Activated CD4-positive, CD25-positive, alpha-beta regulatory T cell treated with anti-CD3 and anti-CD28 coated beads, Interleukin-2, amount 50 U/mL, for 16 hours (primary cell): ENCODE measurements around the gene C3orf49.

Experiments used
- DNase-seq: peaks from one replicate; pipeline ENCODE4 v3.0.0-alpha.2; 2020; ENCODE audit warnings: low read depth, low spot score

The C3orf49 gene, protein sequence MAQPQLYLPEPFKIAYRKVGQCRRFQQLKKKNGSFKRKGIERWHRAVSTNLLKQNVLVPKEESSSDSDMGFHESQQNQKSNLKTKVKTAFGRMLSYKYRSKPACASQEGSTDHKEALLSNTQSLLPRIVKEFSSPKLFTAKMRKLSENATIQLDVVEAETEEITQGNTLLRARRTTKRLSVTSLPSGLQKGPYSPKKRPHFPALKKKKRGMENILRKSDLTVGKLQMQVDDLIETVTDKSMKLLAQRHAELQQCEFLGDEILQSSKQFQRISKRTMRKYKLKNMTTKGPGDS

DNA sequence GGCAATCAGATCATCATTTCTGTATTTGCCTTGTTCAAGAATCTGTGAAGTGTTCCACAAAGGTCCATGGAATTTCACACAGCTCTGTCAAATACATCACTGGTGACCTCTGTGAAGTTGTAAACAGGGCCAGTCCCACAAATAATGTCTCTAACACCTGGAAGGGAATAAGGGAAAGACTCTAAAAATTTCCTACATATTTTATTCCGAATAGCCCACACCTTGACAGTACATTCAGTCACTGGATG lies at the start of gene C3orf49:
C3orf49 (plus strand) TSS at position 149 of the 248 bp plus-strand sequence. CDS start 173 bp downstream, outside the sequence.
- no peak for DNase-seq

DNA sequence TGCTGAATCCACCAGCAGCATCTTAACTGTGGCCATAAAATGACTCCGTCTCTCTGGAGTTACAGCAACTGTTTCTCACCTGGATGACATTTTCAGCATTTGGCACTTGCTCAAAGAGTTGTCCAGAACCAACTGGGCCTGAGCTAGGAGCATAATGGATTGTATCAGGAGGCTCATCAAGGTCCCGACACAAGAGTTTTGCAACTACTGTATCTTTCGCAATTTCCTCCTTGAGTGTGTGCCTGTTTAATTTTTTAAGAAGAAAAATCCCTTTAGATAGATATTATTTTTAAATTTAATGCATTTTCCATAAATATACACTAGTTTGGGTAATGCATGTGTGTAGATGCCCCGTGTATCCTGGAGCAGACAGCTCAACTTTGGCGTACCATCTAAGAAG lies 44.3 kb upstream of the C3orf49 start:
- DNase-seq, result no peak

DNA sequence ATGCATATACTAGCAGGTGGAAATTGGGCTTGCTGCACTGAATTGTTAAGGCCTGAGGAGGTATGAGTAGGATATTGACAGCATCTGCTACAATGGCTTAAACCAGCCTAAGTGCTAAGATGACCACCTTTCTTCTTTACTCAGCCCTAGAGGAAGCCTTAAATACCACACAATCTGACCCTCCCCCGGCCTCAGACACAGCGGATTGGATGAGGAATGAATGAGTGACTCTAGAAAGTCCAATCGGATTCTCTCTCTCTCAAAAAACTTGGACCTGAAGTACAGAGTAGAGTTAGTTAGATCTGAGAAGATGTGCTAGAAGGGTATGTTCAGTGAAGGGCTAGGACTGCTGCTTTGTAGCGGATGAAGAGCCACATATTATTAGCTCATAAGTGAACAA lies 39.9 kb upstream of the C3orf49 start:
- DNase-seq, result no peak

DNA sequence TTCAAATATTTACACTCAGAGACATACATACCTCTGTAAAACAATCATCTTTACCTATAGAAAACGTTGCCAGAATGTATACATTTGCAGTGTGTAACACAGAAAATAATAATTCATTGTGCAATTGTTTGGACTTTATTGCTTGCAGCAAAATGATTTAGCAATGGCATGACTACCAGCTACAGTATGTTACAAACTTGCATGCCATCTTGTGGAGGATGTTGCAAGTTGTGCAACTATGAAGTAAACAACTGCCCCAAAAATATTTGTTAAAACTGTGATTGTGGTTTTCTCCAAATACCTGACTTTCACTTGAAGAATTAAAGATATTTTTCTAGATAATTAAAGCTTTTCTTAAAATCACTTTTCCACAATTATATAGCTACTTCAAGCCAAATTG lies 27.1 kb upstream of the C3orf49 start:
- DNase-seq, result no peak

DNA sequence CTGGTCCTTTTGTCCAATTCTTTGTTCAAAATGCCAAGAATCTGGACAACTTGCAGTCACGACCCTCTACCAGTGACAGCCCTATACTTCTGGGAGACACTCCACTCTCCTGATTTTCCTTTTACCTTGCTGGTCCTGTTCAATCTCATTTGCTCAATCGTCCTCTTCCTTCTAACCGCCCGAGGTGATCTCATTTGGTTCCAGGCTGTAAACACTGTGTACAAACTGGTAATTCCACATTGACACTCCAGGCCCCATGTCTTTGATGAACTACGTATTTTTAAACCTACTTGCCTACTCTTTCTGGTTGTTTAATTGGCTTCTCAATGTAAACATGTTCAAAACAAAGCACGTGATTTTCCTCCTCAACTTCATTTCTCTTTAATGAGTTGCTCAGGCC lies 23.7 kb upstream of the C3orf49 start:
- no peak for DNase-seq

DNA sequence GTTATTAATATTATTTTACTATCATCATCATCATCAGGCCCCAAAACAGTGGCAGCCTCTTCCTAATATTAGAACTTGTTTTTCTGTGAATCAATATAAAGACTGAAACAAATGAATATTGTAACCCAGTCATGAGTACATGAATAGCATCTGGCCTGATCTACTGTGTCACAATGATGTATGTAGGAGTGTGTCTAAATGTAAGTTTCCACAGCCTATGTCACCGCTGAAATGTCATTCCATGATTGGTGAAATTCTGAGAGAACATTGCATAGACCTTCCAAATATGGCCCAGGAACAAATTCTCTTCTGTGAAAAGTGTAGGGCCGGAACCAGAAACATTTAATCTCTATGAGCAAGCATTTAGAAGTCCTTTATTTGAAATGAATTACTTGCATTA lies 20.6 kb upstream of the C3orf49 start:
- DNase-seq, result no peak

DNA sequence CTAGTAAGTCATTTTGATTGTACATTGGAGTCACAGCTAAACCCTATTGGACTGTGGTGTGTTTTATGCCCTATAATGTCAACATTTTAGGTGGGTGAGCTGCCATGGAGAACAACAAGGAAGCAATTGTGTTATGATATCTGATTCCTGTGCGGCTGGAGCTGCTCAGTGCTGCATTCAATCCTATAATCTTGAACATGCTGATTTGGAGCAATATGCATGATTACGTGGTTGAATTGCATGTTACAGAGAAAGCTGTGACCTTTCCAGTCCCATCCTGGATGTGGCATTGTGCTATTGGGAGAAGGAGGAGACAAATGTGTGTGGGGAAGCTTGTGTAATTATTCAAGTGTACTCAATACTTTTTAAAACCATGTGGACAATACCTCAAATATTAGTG lies 20.1 kb upstream of the C3orf49 start:
- no peak for DNase-seq

DNA sequence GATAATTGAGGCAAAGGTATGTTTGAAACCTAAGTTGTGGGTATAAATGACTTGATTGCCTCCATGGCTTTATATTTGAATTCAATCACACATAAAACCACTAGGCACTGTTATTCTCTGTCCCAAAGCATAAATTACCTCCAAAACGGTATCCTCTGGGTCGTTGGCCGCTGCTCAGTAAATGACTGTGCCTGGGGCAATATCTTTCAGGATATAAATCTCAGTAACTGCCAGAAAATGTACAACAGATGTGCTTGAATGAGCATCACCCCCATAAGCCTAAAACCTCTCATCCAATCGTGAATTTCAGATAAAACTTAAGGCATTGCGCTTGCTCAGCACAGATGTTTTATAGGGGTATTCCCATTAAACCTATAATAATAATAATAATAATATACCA lies 19.0 kb upstream of the C3orf49 start:
- no peak for DNase-seq

DNA sequence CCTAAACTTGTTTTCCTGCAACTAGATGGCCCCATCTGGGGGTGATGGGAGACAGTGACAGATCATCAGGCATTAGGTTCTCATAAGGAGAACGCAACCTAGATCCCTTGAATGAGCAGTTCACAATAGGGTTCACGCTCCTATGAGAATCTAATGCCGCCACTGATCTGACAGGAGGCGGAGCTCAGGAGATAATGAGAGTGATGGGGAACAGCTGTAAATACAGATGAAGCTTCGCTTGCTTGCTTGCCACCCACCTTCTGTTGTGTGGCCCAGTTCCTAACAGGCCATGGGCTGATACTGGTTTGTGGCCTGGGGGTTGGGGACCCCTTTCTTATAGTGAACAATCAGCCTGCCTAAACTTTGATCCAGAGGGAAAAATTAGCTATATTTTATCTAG lies 15.2 kb upstream of the C3orf49 start:
- DNase-seq, result no peak

DNA sequence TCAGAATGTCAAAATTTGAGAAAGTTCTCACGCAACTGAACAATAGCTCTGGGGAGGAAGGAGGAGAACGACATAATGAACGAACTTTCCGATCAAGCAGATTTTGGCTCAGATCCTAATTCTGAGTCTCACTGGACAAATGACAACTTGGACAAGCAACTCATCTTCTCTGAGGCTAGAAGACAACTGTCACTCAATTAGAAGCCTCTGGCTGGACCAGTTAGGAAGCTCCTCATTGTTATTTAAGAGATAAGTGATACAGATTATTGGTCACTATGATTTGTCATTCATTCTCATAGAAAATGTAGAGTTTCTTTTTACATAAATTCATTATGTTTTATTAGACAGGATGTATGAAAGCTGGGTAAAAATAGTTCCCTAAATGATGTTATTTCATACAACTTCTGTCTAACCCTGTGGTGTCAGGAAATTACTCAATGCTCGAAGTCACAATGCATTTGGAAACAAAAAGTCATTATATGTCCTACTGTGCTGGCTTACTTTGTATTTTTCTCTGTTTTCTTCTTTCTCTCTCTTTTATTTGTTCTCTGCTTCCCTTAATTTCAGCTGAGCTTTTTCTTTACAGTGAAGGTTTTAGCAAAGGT lies 11.0 kb upstream of the C3orf49 start:
- no peak for DNase-seq

DNA sequence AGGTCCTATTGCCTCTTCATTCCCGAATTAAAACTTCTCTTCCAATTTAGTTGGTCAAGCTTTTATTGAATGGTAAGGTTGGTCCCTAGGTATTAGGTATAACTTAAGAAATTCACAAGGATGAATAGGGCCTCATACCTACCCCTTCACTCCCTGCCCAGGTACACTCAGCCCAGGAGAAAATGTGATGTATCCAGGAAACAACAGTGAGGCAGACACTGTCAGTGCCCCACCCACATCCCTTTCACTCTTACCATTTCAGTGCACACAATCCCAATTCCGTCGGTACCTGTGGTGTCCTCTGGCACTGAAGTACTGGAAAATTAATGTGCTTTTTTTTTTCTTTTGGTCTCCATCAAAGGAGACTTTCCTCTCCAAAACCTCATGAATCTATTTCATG lies 10.5 kb upstream of the C3orf49 start:
- no peak for DNase-seq

DNA sequence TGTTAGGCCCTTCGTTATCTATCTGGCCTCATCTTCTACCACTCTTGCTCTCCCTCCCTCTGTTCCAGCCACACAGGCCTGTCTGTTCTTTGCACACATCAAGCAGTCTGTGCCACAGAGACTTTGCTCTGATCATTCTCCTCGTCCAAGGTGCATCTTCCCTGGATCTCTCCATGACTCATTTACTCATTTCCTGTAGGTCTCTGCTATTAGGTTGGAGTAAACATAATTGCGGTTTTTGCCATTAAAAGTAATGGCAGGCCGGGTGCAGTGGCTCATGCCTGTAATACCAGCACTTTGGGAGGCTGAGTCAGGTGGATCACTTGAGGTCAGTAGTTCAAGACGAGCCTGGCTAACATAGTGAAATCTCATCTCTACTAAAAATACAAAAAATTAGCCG lies 9.5 kb upstream of the C3orf49 start:
- no peak for DNase-seq

DNA sequence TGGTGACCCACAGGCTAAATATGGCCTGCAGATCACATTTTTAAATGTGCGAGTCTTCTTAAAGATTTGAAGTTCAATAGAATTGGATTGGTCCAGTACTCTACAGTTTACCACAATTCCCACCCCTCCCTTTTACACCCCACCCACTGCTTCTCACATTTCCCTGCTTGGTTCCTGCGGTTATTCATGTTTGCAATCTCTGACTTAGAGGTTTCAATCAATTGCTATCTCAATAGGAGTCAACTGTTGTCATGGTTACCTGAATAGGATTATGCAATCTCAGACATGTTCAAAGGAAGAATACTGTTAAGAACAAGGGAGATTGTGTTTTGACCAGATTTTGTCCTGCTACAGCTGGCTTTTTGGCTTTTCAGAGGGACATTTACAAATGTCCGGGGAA lies 4.9 kb upstream of the C3orf49 start:
- DNase-seq, result no peak

DNA sequence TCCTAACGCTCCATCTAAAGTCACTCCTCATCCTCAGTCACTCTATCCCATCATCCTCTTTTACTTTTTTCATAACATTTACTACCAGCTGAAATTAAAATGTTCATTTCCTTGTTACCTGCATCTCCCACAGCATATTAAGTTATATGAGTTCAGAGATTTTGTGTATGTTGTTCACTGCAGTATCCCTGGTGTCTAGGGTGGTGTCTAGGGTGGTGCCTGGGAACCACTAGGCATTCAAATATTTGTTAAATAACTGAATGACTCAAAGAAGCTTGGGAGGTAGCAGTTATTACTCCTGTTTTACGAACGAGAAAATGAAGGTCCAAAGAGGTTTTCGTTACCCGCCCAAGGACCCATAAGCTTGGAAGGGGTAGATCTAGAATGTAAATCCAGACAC lies 1.9 kb upstream of the C3orf49 start:
- no peak for DNase-seq

DNA sequence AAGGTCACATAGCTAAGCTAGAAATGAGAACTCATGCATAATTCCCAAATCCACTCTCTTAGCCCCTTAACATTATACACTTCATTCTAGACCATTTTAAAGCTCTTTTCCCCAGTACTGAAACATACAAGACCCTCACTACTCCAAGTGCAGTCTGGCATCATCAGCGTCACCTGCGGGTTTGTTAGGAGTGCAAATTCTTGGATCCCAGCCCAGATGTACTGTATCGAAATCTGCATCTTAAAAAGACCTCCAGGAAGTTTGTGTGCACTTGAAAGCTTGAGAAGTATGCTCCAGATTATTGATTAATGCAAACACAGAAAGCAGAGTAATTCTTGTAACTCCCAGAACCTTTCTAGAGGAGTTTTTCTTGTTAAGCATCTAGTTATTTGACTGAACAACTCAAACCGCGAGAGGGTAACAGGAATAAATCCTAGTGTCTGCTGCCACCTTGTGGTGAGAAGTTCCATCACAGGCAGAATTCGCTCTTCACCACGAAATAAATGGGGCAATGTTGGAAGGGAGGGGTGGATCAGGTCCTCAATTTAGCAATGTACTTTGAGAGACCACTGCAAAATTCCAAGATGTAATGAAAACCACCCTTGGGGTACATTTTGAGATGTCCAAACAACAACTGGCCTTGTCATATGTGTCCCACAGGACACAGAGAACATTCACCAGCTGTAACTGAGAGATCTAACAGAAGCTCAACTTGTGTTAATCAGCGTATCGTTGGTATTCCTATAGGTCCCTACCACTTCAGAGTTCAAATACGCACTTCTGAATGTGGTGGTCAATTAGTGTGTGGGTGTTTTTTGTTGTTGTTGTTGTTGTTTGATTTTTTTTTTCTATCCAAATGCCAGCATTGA lies 583 bp upstream of the C3orf49 start:
- peak; percentile 44 for DNase-seq

DNA sequence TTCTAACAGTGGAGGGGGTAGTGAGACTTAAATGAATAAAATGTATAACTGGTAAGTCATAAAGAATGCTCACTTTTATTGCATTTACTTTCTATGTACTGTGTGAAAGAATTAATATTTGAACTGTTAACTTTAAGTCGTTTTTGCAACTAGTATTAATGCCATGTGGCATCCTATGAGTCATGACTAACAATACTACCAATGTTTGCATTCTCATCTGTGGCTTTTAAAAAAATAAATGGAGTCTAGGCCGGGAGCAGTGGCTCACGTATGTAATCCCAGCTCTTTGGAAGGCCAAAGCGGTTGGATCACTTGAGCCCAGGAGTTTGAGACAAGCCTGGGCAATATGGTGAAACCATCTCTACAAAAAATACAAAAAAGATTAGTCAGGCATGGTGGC lies 5.2 kb downstream of the C3orf49 start:
- DNase-seq, result no peak

DNA sequence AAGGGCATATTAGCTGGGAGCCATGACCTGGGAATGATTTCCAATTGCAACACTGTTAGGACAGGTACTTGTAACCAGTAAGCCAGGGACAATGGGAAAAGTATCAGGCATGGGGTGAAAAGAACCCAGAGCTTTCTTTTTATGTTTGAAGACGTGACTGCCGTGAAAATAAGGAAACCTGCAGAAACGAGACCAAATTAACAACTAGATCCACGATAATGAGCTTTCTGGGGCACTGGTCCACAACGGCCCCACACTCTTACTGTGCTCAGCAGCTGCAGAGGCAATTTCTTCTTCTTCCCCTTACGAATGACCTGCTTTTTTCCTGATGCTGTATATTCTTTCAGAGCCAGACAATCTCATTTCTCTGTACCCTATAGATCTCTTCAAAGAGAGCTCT lies 11.4 kb downstream of the C3orf49 start:
- no peak for DNase-seq

DNA sequence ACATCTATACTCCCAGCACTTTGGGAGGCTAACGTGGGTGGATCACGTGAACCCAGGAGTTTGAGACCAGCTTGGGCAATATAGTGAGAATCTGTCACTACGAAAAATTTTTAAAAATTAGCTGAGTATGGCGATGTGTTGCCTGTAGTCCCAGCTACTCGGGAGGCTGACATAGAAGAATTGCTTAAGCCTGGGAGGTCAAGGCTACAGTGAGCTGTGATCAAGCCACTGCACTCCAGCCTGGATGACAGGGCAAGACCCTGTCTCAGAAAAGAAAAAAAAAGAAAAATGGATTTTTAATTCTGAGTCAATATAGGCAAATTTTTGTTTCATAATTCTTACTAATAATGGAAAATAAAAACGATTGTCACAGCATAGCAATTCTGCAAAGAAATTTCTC lies 13.3 kb downstream of the C3orf49 start:
- DNase-seq, result no peak

DNA sequence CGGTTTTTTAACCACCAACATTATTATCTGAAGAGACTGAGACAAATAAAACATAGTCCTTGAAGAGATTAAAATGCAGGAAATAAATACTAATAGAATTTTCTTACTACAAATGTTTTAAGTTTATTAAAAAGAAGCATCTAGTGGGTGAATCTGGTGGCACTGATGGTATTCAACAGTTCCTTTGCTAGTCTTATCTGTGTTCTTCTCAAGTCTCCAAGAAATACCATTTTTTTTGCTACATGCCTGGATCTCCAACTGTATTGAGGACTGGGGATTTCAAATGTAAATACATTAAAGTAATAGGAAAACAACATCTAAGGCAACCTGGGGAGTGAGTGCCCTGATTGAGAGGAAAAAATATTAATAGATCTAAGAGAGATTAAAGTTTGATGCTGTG lies 22.6 kb downstream of the C3orf49 start:
- DNase-seq, result no peak

DNA sequence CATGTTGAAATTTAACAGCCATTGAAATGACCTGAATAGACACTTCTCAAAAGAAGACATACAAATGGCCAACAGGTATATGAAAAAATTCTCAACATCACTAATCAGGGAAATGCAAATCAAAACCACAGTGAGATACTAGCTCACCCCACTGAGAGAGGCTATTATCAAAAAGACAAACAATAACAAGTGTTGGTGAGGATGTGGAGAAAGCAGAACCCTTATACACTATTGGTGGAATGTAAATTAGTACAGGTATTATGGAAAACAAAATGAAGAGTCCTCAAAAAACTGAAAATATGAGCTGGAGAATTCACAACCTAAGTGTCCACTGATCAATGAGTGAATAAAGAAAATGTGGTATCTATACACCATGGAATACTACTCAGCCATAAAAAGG lies 23.0 kb downstream of the C3orf49 start:
- no peak for DNase-seq

DNA sequence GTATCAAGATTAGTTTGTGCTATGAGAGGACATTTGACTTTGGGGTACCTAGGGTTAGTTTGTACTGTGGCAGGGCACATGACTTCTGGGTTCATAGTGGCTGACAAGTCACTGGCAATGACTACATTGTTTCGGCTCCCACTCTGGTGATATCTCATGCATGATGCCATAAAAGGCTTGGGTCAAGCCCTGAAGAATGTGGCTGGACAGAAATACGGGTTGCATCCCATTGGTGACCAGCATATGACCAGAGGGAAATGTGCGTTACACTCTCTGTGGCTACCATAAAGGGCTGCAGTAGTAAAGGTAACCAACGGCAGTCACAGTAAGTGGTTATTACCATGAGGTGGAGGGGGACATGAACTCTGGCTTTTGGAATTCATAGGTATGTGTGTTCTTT lies 26.1 kb downstream of the C3orf49 start:
- DNase-seq, result no peak

DNA sequence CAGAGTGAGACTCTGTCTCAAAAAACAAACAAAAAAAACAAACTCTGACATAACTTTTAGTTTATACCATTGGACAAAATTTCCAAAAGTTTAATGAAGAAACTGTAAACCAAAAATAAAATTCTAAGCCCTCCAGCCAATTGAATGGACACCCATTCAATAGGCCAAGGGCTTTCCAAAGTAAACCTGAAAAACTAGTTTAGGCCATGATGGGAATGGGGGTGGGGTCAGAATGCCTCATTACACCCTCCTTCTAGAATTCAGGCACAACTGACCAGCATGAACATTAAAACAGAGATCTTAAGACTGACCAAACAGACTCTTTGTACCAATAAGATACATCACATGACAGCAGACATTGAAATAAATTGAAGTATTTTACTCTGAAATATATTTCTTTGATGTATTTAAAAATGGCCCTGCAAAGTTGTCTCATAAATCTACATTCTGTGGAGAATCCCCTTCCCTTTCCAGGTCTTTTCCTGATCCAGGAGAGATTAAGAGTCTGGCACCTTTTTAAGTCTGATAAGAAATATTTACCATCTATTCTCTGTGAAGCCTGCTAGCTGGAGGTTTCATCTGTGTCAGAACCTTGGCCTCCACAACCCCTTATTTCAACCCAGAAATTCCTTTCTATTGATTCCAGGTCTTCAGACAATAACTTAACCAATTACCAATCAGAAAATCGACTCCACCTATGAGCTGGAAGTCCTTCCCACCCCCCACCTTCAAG lies 28.8 kb downstream of the C3orf49 start:
- no peak for DNase-seq
